ENCODE results near the gene PIP4K2C.
"Not testable (repeated sequence)": the region's sequence is repeated elsewhere in the genome, so short reads cannot be mapped to it uniquely, and the experiment has no call there.

PIP4K2C gene

GRCh38 chr12:57641699-57642442 is 50.9 kb downstream of the PIP4K2C start:
- no peak for DNase-seq

GRCh38 chr12:57645990-57646658 is 55.1 kb downstream of the PIP4K2C start:
- not testable (repeated sequence) for DNase-seq

- DNase-seq: not testable (repeated sequence)
Measured at GRCh38 chr12:57646659-57647049, 55.7 kb downstream of the PIP4K2C start.
